ENCODE measurements around the gene AADAC.
"Not testable (repeated sequence)": the region's sequence is repeated elsewhere in the genome, so short reads cannot be mapped to it uniquely, and the experiment has no call there.

The AADAC gene

GRCh38 chr3:151841801-151842200, 27.9 kb downstream of the AADAC start:
- ATAC-seq (replicated peaks; ENCODE audit: extremely low read depth, poor library complexity, severe bottlenecking) (no peak), DNase-seq (ENCODE audit: low spot score in 2 of 2) (no peak)
- Mint-ChIP-seq H3K4me3 (no peak overlapping the region), H3K9me3 (no peaks in the 10 kb centered on the region), H3K27ac (ENCODE audit: low read depth) (no peak overlapping the region), H3K4me1 (no peaks in the 10 kb centered on the region), H3K27me3 (peaks cover 9% of the 10 kb centered on the region), H3K36me3 (ENCODE audit: insufficient read depth) (no peaks in the 10 kb centered on the region)

- DNase-seq (ENCODE audit: low spot score in 2 of 2): no peak
- no peaks in the 10 kb centered on the region for H3K36me3 Mint-ChIP-seq (ENCODE audit: insufficient read depth)
- H3K4me3 Mint-ChIP-seq: no peak overlapping the region
- no peak for ATAC-seq (replicated peaks; ENCODE audit: extremely low read depth, poor library complexity, severe bottlenecking)
- H3K4me1 Mint-ChIP-seq: no peaks in the 10 kb centered on the region
- no peak overlapping the region for H3K27ac Mint-ChIP-seq (ENCODE audit: low read depth)
- no peaks in the 10 kb centered on the region for H3K9me3 Mint-ChIP-seq
- peaks cover 17% of the 10 kb centered on the region for H3K27me3 Mint-ChIP-seq
Measured at GRCh38 chr3:151843275-151843674, 29.4 kb downstream of the AADAC start.

GRCh38 chr3:151845306-151845905, 31.5 kb downstream of the AADAC start:
- H3K27ac Mint-ChIP-seq (ENCODE audit: low read depth): no peak overlapping the region
- peaks cover 37% of the 10 kb centered on the region for H3K27me3 Mint-ChIP-seq
- H3K4me1 Mint-ChIP-seq: no peaks in the 10 kb centered on the region
- H3K9me3 Mint-ChIP-seq: peaks cover 6% of the 10 kb centered on the region
- H3K4me3 Mint-ChIP-seq: no peak overlapping the region
- H3K36me3 Mint-ChIP-seq (ENCODE audit: insufficient read depth): no peaks in the 10 kb centered on the region
- DNase-seq (ENCODE audit: low spot score in 2 of 2) (no peak), ATAC-seq (replicated peaks; ENCODE audit: extremely low read depth, poor library complexity, severe bottlenecking) (no peak)

- not testable (repeated sequence) for ATAC-seq (replicated peaks; ENCODE audit: extremely low read depth, poor library complexity, severe bottlenecking); DNase-seq (ENCODE audit: low spot score in 2 of 2); H3K27ac Mint-ChIP-seq (ENCODE audit: low read depth); H3K36me3 Mint-ChIP-seq (ENCODE audit: insufficient read depth); H3K4me1 Mint-ChIP-seq; H3K4me3 Mint-ChIP-seq
- Mint-ChIP-seq H3K27me3 (peaks cover 72% of the 10 kb centered on the region), H3K9me3 (peaks cover 18% of the 10 kb centered on the region)
Measured at GRCh38 chr3:151850065-151850464, 36.1 kb downstream of the AADAC start.

GRCh38 chr3:151852074-151852811, 38.3 kb downstream of the AADAC start:
- H3K36me3 Mint-ChIP-seq (ENCODE audit: insufficient read depth): peaks cover 2% of the 10 kb centered on the region
- no peak for DNase-seq (ENCODE audit: low spot score in 2 of 2)
- H3K4me1 Mint-ChIP-seq: no peaks in the 10 kb centered on the region
- peaks cover 84% of the 10 kb centered on the region for H3K27me3 Mint-ChIP-seq
- no peak for ATAC-seq (replicated peaks; ENCODE audit: extremely low read depth, poor library complexity, severe bottlenecking)
- H3K9me3 Mint-ChIP-seq: peaks cover 18% of the 10 kb centered on the region
- no peak overlapping the region for H3K27ac Mint-ChIP-seq (ENCODE audit: low read depth)
- no peak overlapping the region for H3K4me3 Mint-ChIP-seq

- Mint-ChIP-seq H3K4me3 (no peak overlapping the region), H3K27me3 (peaks cover 72% of the 10 kb centered on the region), H3K4me1 (no peaks in the 10 kb centered on the region), H3K36me3 (ENCODE audit: insufficient read depth) (peaks cover 2% of the 10 kb centered on the region), H3K9me3 (peaks cover 5% of the 10 kb centered on the region), H3K27ac (ENCODE audit: low read depth) (no peak overlapping the region)
- DNase-seq (ENCODE audit: low spot score in 2 of 2) (no peak), ATAC-seq (replicated peaks; ENCODE audit: extremely low read depth, poor library complexity, severe bottlenecking) (no peak)
Measured at GRCh38 chr3:151856118-151856517, 42.2 kb downstream of the AADAC start.

GRCh38 chr3:151856641-151857040, 42.7 kb downstream of the AADAC start:
- no peaks in the 10 kb centered on the region for H3K9me3 Mint-ChIP-seq
- H3K36me3 Mint-ChIP-seq (ENCODE audit: insufficient read depth): peaks cover 2% of the 10 kb centered on the region
- no peak for DNase-seq (ENCODE audit: low spot score in 2 of 2)
- H3K27me3 Mint-ChIP-seq: peaks cover 66% of the 10 kb centered on the region
- H3K27ac Mint-ChIP-seq (ENCODE audit: low read depth): no peak overlapping the region
- no peaks in the 10 kb centered on the region for H3K4me1 Mint-ChIP-seq
- no peak for ATAC-seq (replicated peaks; ENCODE audit: extremely low read depth, poor library complexity, severe bottlenecking)
- no peak overlapping the region for H3K4me3 Mint-ChIP-seq

- ATAC-seq (replicated peaks; ENCODE audit: extremely low read depth, poor library complexity, severe bottlenecking) (no peak), DNase-seq (ENCODE audit: low spot score in 2 of 2) (no peak)
- Mint-ChIP-seq H3K36me3 (ENCODE audit: insufficient read depth) (peaks cover 1% of the 10 kb centered on the region), H3K4me3 (no peak overlapping the region), H3K27ac (ENCODE audit: low read depth) (no peak overlapping the region), H3K27me3 (peaks cover 45% of the 10 kb centered on the region), H3K4me1 (no peaks in the 10 kb centered on the region), H3K9me3 (no peaks in the 10 kb centered on the region)
Measured at GRCh38 chr3:151859233-151859673, 45.3 kb downstream of the AADAC start.

- ATAC-seq (replicated peaks; ENCODE audit: extremely low read depth, poor library complexity, severe bottlenecking) (no peak), DNase-seq (ENCODE audit: low spot score in 2 of 2) (no peak)
- no peaks in the 10 kb centered on the region for H3K4me1 Mint-ChIP-seq
- no peak overlapping the region for H3K4me3 Mint-ChIP-seq
- no peak overlapping the region for H3K27ac Mint-ChIP-seq (ENCODE audit: low read depth)
- H3K27me3 Mint-ChIP-seq: peaks cover 39% of the 10 kb centered on the region
- no peaks in the 10 kb centered on the region for H3K36me3 Mint-ChIP-seq (ENCODE audit: insufficient read depth)
- no peaks in the 10 kb centered on the region for H3K9me3 Mint-ChIP-seq
Measured at GRCh38 chr3:151859905-151860304, 46.0 kb downstream of the AADAC start.

GRCh38 chr3:151863611-151864010, 49.7 kb downstream of the AADAC start:
- Mint-ChIP-seq H3K27me3 (peaks cover 9% of the 10 kb centered on the region), H3K4me1 (no peaks in the 10 kb centered on the region), H3K27ac (ENCODE audit: low read depth) (no peak overlapping the region), H3K9me3 (no peaks in the 10 kb centered on the region), H3K36me3 (ENCODE audit: insufficient read depth) (no peaks in the 10 kb centered on the region), H3K4me3 (no peak overlapping the region)
- DNase-seq (ENCODE audit: low spot score in 2 of 2): no peak
- no peak for ATAC-seq (replicated peaks; ENCODE audit: extremely low read depth, poor library complexity, severe bottlenecking)

GRCh38 chr3:151864423-151865101, 50.6 kb downstream of the AADAC start:
- no peak for DNase-seq (ENCODE audit: low spot score in 2 of 2)

GRCh38 chr3:151866711-151867410, 52.9 kb downstream of the AADAC start:
- DNase-seq (ENCODE audit: low spot score in 2 of 2): no peak
- Mint-ChIP-seq H3K4me1 (no peaks in the 10 kb centered on the region), H3K27me3 (no peaks in the 10 kb centered on the region)

More at GRCh38 chr3:151864423-151865101, 50.6 kb downstream of the AADAC start:
- H3K9me3 Mint-ChIP-seq: no peaks in the 10 kb centered on the region
- H3K27me3 Mint-ChIP-seq: peaks cover 3% of the 10 kb centered on the region
- no peak overlapping the region for H3K27ac Mint-ChIP-seq (ENCODE audit: low read depth)
- H3K4me3 Mint-ChIP-seq: no peak overlapping the region
- H3K36me3 Mint-ChIP-seq (ENCODE audit: insufficient read depth): no peaks in the 10 kb centered on the region
- ATAC-seq (replicated peaks; ENCODE audit: extremely low read depth, poor library complexity, severe bottlenecking): no peak
- H3K4me1 Mint-ChIP-seq: no peaks in the 10 kb centered on the region

More at GRCh38 chr3:151866711-151867410, 52.9 kb downstream of the AADAC start:
- H3K4me3 Mint-ChIP-seq: no peak overlapping the region
- no peaks in the 10 kb centered on the region for H3K36me3 Mint-ChIP-seq (ENCODE audit: insufficient read depth)
- no peak overlapping the region for H3K27ac Mint-ChIP-seq (ENCODE audit: low read depth)
- no peak for ATAC-seq (replicated peaks; ENCODE audit: extremely low read depth, poor library complexity, severe bottlenecking)
- no peaks in the 10 kb centered on the region for H3K9me3 Mint-ChIP-seq
